Keratinocyte (primary cell): ENCODE measurements around the gene NUDT3. TPM values are rescaled to one million over a fixed set of nuclear protein-coding genes. Genes with fewer than 3 reads are reported as not detected.

Experiments
- DNase-seq: peaks from one replicate; pipeline ENCODE4 v3.0.0-alpha.2; 2011; ENCODE audit warnings: low read depth, missing footprints, low spot score
- FAIRE-seq: peaks from 2 replicates; lab custom pipeline; 2011; peaks lifted over from hg19 to GRCh38; lab: Jason Lieb, UNC
- H2AFZ ChIP-seq: 2 replicates; pipeline ENCODE4 v1.6.0; 2012; ENCODE audit warnings: low read length, control low read depth, inconsistent platforms; ENCODE audit not compliant: control insufficient read depth
- H3K27ac ChIP-seq: 2 replicates; pipeline ENCODE4 v1.5.1; 2011; ENCODE audit warnings: low read length; ENCODE audit not compliant: control insufficient read depth, insufficient read depth
- H3K27me3 ChIP-seq: 3 replicates; pipeline ENCODE4 v1.6.0; 2011; ENCODE audit warnings: low read length; ENCODE audit not compliant: control insufficient read depth, insufficient read depth; ENCODE audit errors: extremely low read depth
- H3K36me3 ChIP-seq, 2 experiments: 2 replicates in 1 of 2; 3 replicates in 1 of 2; pipeline ENCODE4 v1.5.1; 2011; ENCODE audit warnings: low read length in 2 of 2, mild to moderate bottlenecking in 1 of 2; ENCODE audit not compliant: control insufficient read depth in 2 of 2, insufficient read depth in 2 of 2; ENCODE audit errors: extremely low read depth in 1 of 2
- H3K4me1 ChIP-seq: 3 replicates; pipeline ENCODE4 v1.5.1; 2011; ENCODE audit warnings: low read length; ENCODE audit not compliant: control insufficient read depth, insufficient read depth; ENCODE audit errors: extremely low read depth
- H3K4me2 ChIP-seq: 3 replicates; pipeline ENCODE4 v1.6.0; 2011; ENCODE audit warnings: low read depth, low read length; ENCODE audit not compliant: control insufficient read depth, insufficient read depth; ENCODE audit errors: extremely low read depth
- H3K4me3 ChIP-seq, 3 experiments: fragments of 200-600 bp in 1 of 3; sonication (generic) in 1 of 3; 2 replicates in 2 of 3; 3 replicates in 1 of 3; pipeline ENCODE4 v1.5.1; 2011 to 2016; ENCODE audit warnings: low read length in 3 of 3, mild to moderate bottlenecking in 3 of 3, control low read depth in 2 of 3, inconsistent platforms in 1 of 3, low read depth in 1 of 3, mixed read lengths in 1 of 3, mixed run types in 1 of 3, moderate library complexity in 1 of 3; ENCODE audit not compliant: control insufficient read depth in 2 of 3, insufficient read depth in 2 of 3; ENCODE audit errors: extremely low read depth in 1 of 3
- H3K79me2 ChIP-seq: 2 replicates; pipeline ENCODE4 v1.6.0; 2012; ENCODE audit warnings: low read length; ENCODE audit not compliant: control insufficient read depth, insufficient read depth
- H3K9ac ChIP-seq: 3 replicates; pipeline ENCODE4 v1.6.0; 2011; ENCODE audit warnings: low read length; ENCODE audit not compliant: control insufficient read depth, insufficient read depth; ENCODE audit errors: extremely low read depth
- H3K9me1 ChIP-seq: 3 replicates; pipeline ENCODE4 v1.6.0; 2011; ENCODE audit warnings: low read length; ENCODE audit not compliant: control insufficient read depth, insufficient read depth; ENCODE audit errors: extremely low read depth
- H3K9me3 ChIP-seq: 2 replicates; pipeline ENCODE4 v1.5.1; 2012; ENCODE audit warnings: low read depth, low read length; ENCODE audit not compliant: control insufficient read depth
- H4K20me1 ChIP-seq: 3 replicates; pipeline ENCODE4 v1.6.0; 2011; ENCODE audit warnings: low read length; ENCODE audit not compliant: control insufficient read depth, insufficient read depth; ENCODE audit errors: extremely low read depth
- CTCF ChIP-seq, 3 experiments: IDR thresholded peaks in 1 of 3; conservative IDR thresholded peaks in 1 of 3; optimal IDR thresholded peaks in 1 of 3; 2 replicates in 2 of 3; 3 replicates in 1 of 3; pipeline versions ENCODE3 to v1.5.1; 2011; ENCODE audit warnings: low read length in 3 of 3, mild to moderate bottlenecking in 3 of 3, moderate library complexity in 2 of 3, control low read depth in 1 of 3, inconsistent platforms in 1 of 3; ENCODE audit not compliant: insufficient read depth in 2 of 3; ENCODE audit errors: extremely low read depth in 1 of 3
- EZH2 ChIP-seq: IDR thresholded peaks from one replicate; pipeline ENCODE4 v1.6.1; 2012; ENCODE audit warnings: inconsistent platforms, mild to moderate bottlenecking, low read length, moderate library complexity
- dilution Hi-C: fragments of 300-500 bp; cut with MboI; formaldehyde crosslinking; loops from one replicate; pipeline ENCODE4 v1.7.0; 2020; ENCODE audit warnings: low sequenced_read_pairs; ENCODE audit not compliant: extremely low pct_ligation_motif_present
- polyA plus RNA-seq, 5 experiments: library from polyadenylated mRNA; depleted of rRNA in 3 of 5; stranded (reverse) in 3 of 5; stranded (forward) in 1 of 5; unstranded in 1 of 5; fragments of >200 nt; gene quantifications; 1 replicate in 1 of 5; 2 replicates in 3 of 5; 3 replicates in 1 of 5; pipeline versions ENCODE4 v1.2.1 to v1.2.3, GENCODE V29; 2011 to 2012; ENCODE audit warnings: missing spikeins in 2 of 5, low read depth in 1 of 5, low replicate concordance in 1 of 5

NUDT3 gene
- polyA plus RNA-seq, 1 donor (not counting 4 experiments of a cell fraction or from before 2014, with no cell fraction given): 16.5 TPM

GRCh38 chr6:34333858-34334257 lies 58.6 kb downstream of the NUDT3 start:
- Histone ChIP-seq H3K9me3 (no peaks in the 10 kb centered on the region), H3K27me3 (no peaks in the 10 kb centered on the region), H3K79me2 (peaks cover 20% of the 10 kb centered on the region), H4K20me1 (no peaks in the 10 kb centered on the region), H3K4me2 (no peak overlapping the region), H3K9ac (no peak overlapping the region), H3K4me3 (no peak overlapping the region), H3K36me3 (peaks cover 4 to 6% of the 10 kb centered on the region in 2 experiments), H3K27ac (no peak overlapping the region), H3K9me1 (no peaks in the 10 kb centered on the region), H2AFZ (no peak overlapping the region), H3K4me1 (peaks cover 6% of the 10 kb centered on the region)
- dilution Hi-C loops: no loop called here
- no peak for FAIRE-seq
- no peak for DNase-seq
- TF ChIP-seq EZH2: no peak
- no peak for TF ChIP-seq CTCF (optimal IDR thresholded peaks at IDR 0.05 in 1 of 3, IDR thresholded peaks at IDR 0.05 in 1 of 3, conservative IDR thresholded peaks at IDR 0.05 in 1 of 3; ENCODE audit: extremely low read depth in 1 of 3, insufficient read depth in 2 of 3, low read length in 3 of 3)

- H3K36me3 ChIP-seq: peaks cover 4 to 6% of the 10 kb centered on the region in 2 experiments
- no peaks in the 10 kb centered on the region for H3K9me1 ChIP-seq
- no peaks in the 10 kb centered on the region for H3K27me3 ChIP-seq
- H3K9ac ChIP-seq: no peak overlapping the region
- dilution Hi-C loops: no loop called here
- no peaks in the 10 kb centered on the region for H3K9me3 ChIP-seq
- DNase-seq (no peak), FAIRE-seq (no peak)
- H3K27ac ChIP-seq: no peak overlapping the region
- no peak overlapping the region for H2AFZ ChIP-seq
- H3K79me2 ChIP-seq: peaks cover 11% of the 10 kb centered on the region
- TF ChIP-seq EZH2: no peak
- no peak for TF ChIP-seq CTCF (optimal IDR thresholded peaks at IDR 0.05 in 1 of 3, IDR thresholded peaks at IDR 0.05 in 1 of 3, conservative IDR thresholded peaks at IDR 0.05 in 1 of 3; ENCODE audit: extremely low read depth in 1 of 3, insufficient read depth in 2 of 3, low read length in 3 of 3)
- H3K4me1 ChIP-seq: no peaks in the 10 kb centered on the region
- no peak overlapping the region for H3K4me2 ChIP-seq
- H3K4me3 ChIP-seq: no peak overlapping the region
- H4K20me1 ChIP-seq: no peaks in the 10 kb centered on the region
These were observed 59.9 kb downstream of the NUDT3 start for GRCh38 chr6:34332251-34333198.
